Mucosa of gallbladder (tissue), 1 donor: ENCODE measurements around the gene NEURL3. TPM values are rescaled to one million over a fixed set of nuclear protein-coding genes. Genes with fewer than 3 reads are reported as not detected.
"Not testable (repeated sequence)": the region's sequence is repeated elsewhere in the genome, so short reads cannot be mapped to it uniquely, and the experiment has no call there.

Experiments used
- DNase-seq: peaks from one replicate; pipeline ENCODE4 v3.0.0-alpha.2; 2020; ENCODE audit warnings: low spot score
- total RNA-seq: library from RNA; stranded (reverse); gene quantifications from one replicate; pipeline ENCODE4 v1.2.1, GENCODE V29; 2021
- donor health status: DM: no; HTN: no; CAD: no.

The NEURL3 gene
- total RNA-seq, 1 donor from 2014 or later: 3.7 TPM

DNA sequence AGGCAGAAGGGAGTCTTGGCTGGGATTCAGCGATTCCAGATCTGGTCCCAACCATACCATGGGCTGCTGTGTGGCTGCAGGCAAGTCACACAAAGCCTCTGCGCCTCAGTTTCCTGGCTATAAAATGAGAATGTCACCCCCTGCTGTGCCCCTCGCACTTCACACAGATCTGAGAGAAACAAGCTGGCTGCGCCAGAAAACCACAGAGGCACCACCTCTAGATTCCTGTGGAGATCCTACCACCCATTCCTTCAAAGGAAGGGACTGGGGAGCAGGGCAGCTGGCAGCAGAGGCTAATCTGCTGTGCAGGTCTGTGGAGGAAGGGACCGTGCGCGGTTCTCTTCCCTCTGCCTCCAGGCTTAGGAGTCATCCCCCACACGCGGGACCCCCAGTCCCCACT, 19.8 kb downstream of the NEURL3 start:
- DNase-seq: no peak

DNA sequence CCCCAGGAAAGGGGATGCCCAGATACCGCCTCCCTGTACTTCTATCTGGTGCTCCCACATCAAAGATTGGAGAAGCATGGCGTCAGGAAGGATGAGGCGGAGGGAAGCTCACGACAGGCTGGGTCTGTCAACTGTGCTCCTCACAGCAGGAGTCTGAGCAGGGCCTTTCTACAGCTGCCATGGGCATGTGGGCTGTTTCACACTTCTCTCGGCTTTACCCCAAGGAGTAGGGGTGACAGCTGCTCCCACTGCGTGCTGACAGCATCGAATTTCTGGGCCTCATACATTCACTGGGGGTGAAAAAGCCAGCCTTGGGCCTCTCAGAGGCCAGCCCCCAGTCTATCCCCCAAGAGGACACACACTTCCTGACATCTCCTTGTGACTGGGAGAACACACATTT, 21.1 kb downstream of the NEURL3 start:
- no peak for DNase-seq

DNA sequence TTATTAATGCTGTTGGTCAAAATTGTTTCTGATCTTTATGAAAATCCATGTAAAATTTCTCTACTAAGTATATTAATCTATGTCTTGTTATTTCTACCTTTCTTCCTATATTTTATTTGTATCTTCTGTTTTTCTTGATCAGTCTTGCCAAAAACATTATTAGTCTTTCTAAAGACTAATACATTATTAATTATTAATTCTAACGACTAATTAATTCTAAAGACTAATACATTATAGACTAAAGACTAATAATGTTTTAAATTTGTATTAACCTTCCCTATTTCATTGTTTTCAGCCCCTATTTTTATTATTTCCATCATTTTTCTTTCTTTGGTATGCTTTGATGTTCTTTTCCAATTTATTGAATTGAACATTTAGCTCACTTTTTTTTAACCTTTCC, 27.7 kb downstream of the NEURL3 start:
- no peak for DNase-seq

DNA sequence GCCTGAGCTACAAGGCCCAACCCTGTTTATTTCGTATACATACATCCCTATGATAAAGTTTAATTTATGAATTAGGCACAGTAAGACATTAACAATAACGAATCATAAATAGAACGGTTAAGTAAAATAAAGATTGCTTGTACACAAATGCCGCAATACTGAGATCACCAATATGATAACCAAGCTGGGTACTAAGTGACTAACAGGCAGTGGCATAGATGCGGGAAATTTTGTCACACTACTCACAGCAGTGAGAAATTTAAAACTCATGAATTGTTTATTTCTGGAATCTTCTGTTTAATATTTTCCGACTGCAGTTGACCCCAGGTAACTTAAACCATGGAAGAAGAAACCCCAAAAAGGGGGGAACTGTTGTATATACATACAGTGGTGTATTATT, 33.4 kb downstream of the NEURL3 start:
- DNase-seq: no peak

DNA sequence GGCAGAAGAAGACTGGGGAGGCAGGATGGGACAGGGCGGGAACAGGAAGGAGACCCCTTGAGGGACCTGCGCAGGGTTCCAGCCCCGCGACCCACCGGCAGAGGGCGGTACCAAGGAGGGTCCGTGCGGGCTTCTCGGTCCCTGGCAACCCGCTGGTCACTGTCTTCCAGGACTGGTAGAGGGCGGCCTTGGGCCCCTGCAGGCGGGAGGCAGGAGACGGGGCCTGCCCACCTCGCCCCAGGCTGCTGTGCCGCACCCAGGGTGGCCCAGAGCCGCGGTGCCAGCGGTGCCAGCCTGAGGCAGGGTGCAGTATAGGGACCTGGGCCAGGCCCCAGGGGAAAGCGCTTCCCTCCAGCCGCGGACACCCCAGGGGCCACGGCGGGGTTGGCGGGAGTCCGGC, 34.5 kb downstream of the NEURL3 start:
- DNase-seq: peak; percentile 54

DNA sequence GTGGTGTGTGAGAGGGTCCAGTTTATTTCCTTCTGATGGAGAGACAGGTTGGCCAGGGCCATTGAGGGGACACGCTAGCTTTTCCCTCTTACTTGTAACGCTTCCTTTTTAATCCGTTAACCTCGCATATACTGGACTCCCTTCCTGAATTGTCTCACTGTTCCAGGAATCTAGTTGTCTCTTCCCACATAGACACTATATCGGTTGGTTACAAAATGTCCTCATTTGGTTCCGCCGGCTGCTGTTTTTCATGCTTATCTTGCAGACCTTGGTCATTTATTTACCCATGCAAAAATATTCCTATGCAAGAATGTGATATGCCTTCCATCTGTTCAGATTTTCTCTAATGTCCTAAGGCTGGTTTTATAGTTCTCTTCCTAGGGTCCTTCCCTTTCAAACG, 35.0 kb downstream of the NEURL3 start:
- no peak for DNase-seq

DNA sequence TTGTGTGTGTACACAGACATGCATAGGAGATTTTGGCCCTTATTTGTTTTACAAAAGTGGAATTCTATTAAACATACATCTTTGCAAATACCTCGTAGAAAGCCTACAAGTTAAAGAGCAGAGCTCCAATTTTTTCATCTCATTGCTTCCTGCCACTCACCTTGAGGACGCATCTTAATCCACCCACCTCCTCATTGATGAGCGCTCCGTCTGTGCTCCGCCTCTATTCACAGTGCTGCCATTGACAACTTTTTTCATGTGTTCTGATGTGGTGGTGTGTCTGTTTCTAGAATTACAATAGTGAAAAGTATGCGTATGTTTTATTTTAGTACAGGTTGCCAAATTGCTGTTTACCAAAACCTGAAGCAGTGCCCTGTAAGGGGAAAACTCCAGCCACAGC, 36.3 kb downstream of the NEURL3 start:
- DNase-seq: no peak

DNA sequence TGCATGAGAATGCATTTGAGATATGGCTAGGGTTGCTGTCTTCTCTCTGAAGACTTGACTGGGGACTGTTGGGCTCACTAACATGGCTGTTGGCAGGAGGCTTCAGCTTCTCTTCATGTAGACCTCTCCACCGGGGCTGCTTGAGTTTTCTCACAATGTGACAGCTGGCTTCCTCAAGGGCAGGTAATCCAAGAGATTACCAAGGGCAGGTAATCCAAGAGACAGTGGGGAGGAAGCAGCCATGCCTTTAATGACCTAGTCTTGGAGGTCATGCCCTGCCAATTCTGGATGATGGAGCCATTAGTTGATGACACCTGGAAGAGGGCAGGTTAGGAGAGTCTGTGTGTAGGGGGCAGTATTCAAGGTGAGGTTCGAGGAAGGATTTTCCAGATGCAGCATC, 40.5 kb downstream of the NEURL3 start:
- no peak for DNase-seq

DNA sequence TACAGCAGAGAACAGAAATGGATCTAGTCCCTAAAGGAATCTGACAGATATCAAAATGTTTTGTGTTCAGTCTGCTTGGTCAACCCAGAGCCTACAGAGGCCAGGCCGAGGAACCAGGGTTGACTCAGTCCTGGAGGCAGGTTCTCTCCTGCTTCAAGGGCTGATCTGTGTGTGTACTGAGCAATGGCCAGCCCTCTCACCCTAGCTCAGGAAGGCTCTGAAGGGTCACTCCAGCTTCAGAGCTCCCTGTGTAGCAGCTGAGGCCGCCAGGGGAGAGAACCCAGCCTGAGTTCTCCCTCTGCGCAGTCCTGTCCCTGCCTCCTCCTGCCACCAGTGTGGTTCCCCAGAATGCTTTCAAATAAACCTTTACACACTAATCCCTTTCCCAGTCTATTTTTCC, 41.1 kb downstream of the NEURL3 start:
- no peak for DNase-seq

DNA sequence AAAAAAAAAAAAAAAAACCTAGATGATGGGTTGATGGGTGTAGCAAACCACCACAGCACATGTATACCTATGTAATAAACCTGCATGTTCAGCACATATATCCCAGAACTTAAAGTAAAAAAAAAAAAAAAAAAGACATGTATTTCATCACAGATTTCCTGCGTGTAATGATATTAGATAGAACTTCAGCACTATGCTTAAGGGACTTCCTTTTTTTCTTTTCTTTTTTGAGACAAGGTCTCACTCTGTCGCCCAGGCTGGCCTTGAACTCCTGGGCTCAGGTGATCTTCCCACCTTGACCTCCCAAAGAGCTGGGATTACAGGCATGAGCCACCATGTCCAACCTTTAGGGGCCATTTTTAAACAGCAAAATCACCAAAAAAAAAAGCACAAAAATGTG, 42.0 kb downstream of the NEURL3 start:
- no peak for DNase-seq

DNA sequence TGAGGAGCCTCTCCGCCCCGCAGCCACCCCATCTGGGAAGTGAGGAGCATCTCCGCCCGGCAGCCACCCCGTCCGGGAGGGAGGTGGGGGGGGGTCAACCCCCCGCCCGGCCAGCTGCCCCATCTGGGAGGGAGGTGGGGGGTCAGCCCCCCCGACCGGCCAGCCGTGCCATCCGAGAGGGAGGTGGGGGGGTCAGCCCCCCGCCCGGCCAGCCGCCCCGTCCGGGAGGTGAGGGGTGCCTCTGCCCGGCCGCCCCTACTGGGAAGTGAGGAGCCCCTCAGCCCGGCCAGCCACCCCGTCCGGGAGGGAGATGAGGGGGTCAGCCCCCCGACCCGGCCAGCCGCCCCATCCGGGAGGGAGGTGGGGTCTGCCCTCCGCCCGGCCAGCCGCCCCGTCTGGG, 43.5 kb downstream of the NEURL3 start:
- not testable (repeated sequence) for DNase-seq

DNA sequence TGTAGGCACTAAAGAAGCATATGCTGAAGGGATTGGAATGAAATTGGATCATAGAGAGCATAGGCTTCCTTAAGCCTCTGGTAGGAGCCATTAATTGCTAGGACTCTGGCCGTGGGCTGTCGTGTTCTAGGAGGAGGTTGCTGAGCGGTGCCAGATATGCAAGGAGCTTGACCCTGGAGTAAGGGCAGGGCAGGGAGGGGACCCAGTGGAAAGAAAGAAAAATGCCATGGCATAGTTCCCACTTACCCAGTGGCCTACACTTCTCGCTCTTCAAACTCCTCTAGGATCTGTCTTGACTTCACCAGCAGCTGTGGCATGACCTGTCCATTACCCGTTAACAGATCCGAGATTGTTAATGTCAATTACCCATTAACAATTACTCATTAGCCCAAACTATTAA, 53.1 kb downstream of the NEURL3 start:
- no peak for DNase-seq

DNA sequence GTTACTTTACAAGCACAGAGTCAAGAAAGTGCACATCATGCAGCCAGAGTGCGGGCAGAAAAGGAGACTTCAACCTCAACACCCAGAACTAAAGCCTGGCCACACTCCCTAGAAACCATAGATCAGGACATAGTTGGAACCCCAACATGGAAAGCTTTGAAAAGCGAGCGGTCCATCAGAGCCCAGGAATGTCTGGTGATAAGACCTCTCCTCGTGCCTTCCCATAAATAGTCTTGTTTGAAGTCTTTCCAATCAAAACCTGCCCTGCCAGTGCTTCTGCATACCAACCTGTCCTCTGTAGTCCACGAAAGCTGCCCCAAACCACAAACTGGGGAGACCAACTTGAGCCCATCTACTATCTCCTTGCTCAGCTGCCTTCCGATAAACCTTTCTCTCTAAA, 55.5 kb downstream of the NEURL3 start:
- no peak for DNase-seq

DNA sequence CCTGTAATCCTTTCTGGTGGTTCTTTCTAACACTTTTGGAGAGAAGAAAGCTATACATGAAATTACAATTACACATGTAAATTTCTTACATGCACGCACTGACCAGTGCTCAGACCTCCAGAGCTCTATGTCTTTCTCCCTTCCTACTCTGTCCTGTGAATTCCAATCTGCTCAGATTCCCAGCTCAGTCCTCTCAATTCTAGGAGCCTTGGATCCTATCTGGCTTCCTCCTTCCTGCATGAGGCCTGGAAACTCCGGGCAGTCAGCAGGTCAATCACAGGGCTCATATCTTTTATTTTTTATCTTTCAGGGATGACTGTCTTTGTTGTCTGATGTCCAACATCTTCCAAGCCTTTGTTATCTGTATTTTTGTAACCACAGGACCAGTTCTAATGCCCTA, 56.0 kb downstream of the NEURL3 start:
- DNase-seq: no peak

DNA sequence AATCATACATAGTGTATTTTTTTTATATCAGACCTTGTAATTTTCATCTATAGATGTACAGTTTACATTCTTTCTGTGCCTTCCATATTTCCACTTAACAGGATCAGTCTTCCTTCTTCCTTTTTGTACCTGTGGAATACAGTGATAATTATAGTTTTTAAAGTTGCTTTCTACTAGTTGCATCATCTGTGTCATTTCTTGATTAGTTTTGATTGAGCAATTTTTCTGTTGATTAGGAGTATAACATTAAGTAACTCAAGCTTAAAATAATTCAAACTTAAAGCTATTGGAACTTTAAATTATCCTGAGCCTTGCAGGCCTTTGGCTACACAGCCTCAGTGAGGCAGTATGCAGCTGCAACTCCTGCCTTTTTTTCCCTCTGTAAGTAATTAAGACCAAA, 57.4 kb downstream of the NEURL3 start:
- DNase-seq: no peak

Other genes with a start within 250 kb of the NEURL3 start
- 80.3 TPM for gene TMEM127, start 239.4 kb downstream of the NEURL3 start, total RNA-seq
- 69.3 TPM for gene CIAO1, start 239.1 kb downstream of the NEURL3 start, total RNA-seq
- gene SNRNP200, start 199.8 kb downstream of the NEURL3 start, total RNA-seq: 113 TPM
- 1.5 TPM for gene ITPRIPL1, start 180.0 kb downstream of the NEURL3 start, total RNA-seq
- gene NCAPH, start 169.6 kb downstream of the NEURL3 start, total RNA-seq: 1.2 TPM
- gene ARID5A, start 31.4 kb upstream of the NEURL3 start, total RNA-seq: 30.2 TPM
- 38.7 TPM for gene KANSL3, start 133.0 kb upstream of the NEURL3 start, total RNA-seq
- 1.1 TPM for gene FER1L5, start 137.4 kb upstream of the NEURL3 start, total RNA-seq
- gene LMAN2L, start 234.7 kb upstream of the NEURL3 start, total RNA-seq: 28.0 TPM